GM23248 (cell line): ENCODE results near the gene NPY1R. TPM values are rescaled to one million over a fixed set of nuclear protein-coding genes. Genes with fewer than 3 reads are reported as not detected.

Experiments used
- DNase-seq: peaks from one replicate; pipeline ENCODE4 v3.0.0-alpha.2; 2015
- H2AFZ ChIP-seq: fragments of 200-600 bp; sonication (generic); 2 replicates; pipeline ENCODE4 v1.6.1; 2016; ENCODE audit warnings: antibody characterized with exemption
- H3F3A ChIP-seq: fragments of 200-600 bp; sonication (generic); 2 replicates; pipeline ENCODE4 v1.6.1; 2016; ENCODE audit warnings: mild to moderate bottlenecking, antibody characterized with exemption, mixed run types; ENCODE audit not compliant: insufficient read depth
- H3K27ac ChIP-seq: fragments of 200-600 bp; sonication (generic); 2 replicates; pipeline ENCODE4 v1.5.1; 2016; ENCODE audit warnings: mild to moderate bottlenecking
- H3K27me3 ChIP-seq: fragments of 200-600 bp; sonication (generic); replicated peaks from 2 replicates; pipeline ENCODE4 v1.6.1; 2016; ENCODE audit warnings: mild to moderate bottlenecking; ENCODE audit not compliant: insufficient read depth
- H3K36me3 ChIP-seq: fragments of 200-600 bp; sonication (generic); 2 replicates; pipeline ENCODE4 v1.6.1; 2016; ENCODE audit warnings: low read depth, mild to moderate bottlenecking
- H3K4me1 ChIP-seq: fragments of 200-600 bp; sonication (generic); 2 replicates; pipeline ENCODE4 v1.6.1; 2016; ENCODE audit warnings: mild to moderate bottlenecking; ENCODE audit not compliant: insufficient read depth
- H3K4me2 ChIP-seq: fragments of 200-600 bp; sonication (generic); one replicate; pipeline ENCODE4 v1.6.1; 2016; ENCODE audit warnings: mild to moderate bottlenecking; ENCODE audit not compliant: unreplicated experiment
- H3K4me3 ChIP-seq: fragments of 200-600 bp; sonication (generic); 2 replicates; pipeline ENCODE4 v1.5.1; 2016; ENCODE audit warnings: mild to moderate bottlenecking
- H3K79me2 ChIP-seq: fragments of 200-600 bp; sonication (generic); 2 replicates; pipeline ENCODE4 v1.6.1; 2016; ENCODE audit warnings: mild to moderate bottlenecking; ENCODE audit not compliant: insufficient read depth
- H3K9ac ChIP-seq: fragments of 200-600 bp; sonication (generic); 2 replicates; pipeline ENCODE4 v1.6.1; 2016; ENCODE audit warnings: mild to moderate bottlenecking
- H3K9me2 ChIP-seq: fragments of 200-600 bp; sonication (generic); 2 replicates; pipeline ENCODE4 v1.6.1; 2016; ENCODE audit warnings: mixed run types, mild to moderate bottlenecking, moderate library complexity; ENCODE audit not compliant: insufficient read depth
- H3K9me3 ChIP-seq: fragments of 200-600 bp; sonication (generic); one replicate; pipeline ENCODE4 v1.6.1; 2017; ENCODE audit warnings: low read depth
- H4K20me1 ChIP-seq: fragments of 200-600 bp; sonication (generic); 2 replicates; pipeline ENCODE4 v1.6.0; 2016; ENCODE audit not compliant: insufficient read depth
- EZH2 ChIP-seq: fragments of 200-600 bp; sonication (generic); IDR thresholded peaks from 2 replicates; pipeline ENCODE4 v1.6.1; 2018; ENCODE audit warnings: antibody characterized with exemption, mild to moderate bottlenecking; ENCODE audit not compliant: insufficient read depth, poor library complexity, severe bottlenecking
- EZH2phosphoT487 ChIP-seq: fragments of 200-600 bp; sonication (generic); IDR thresholded peaks from 2 replicates; pipeline ENCODE4 v1.6.1; 2018; ENCODE audit warnings: antibody characterized with exemption, moderate library complexity, mild to moderate bottlenecking, low read depth; ENCODE audit not compliant: insufficient read depth
- WGBS, 2 experiments: methylation state at CpG; one replicate each; pipeline ENCODE4 v1.1.6; 2015 to 2017; ENCODE audit warnings: low lambda C conversion rate in 2 of 2, low coverage in 1 of 2; ENCODE audit errors: missing lambda C conversion rate in 2 of 2; 5-methylcytosine and 5-hydroxymethylcytosine counted together
- in situ Hi-C: fragments of 300-500 bp; cut with MboI; formaldehyde crosslinking; loops from 2 replicates; pipeline ENCODE4 v1.15.0; 2020
- polyA plus RNA-seq: library from polyadenylated mRNA; unstranded; fragments of >200 nt; fragmentation: Nextera tagmentation; extraction: Ambion mirVana; gene quantifications from 2 replicates; pipeline ENCODE4 v1.2.1, GENCODE V29; 2016
- total RNA-seq: library from RNA; depleted of rRNA; stranded (reverse); fragments of >200 nt; shearing (Covaris generic); gene quantifications from 2 replicates; pipeline ENCODE4 v1.2.3, GENCODE V29; 2014

The NPY1R gene
- total and polyA plus RNA-seq, 2 experiments from 2014 or later: not detected

DNA sequence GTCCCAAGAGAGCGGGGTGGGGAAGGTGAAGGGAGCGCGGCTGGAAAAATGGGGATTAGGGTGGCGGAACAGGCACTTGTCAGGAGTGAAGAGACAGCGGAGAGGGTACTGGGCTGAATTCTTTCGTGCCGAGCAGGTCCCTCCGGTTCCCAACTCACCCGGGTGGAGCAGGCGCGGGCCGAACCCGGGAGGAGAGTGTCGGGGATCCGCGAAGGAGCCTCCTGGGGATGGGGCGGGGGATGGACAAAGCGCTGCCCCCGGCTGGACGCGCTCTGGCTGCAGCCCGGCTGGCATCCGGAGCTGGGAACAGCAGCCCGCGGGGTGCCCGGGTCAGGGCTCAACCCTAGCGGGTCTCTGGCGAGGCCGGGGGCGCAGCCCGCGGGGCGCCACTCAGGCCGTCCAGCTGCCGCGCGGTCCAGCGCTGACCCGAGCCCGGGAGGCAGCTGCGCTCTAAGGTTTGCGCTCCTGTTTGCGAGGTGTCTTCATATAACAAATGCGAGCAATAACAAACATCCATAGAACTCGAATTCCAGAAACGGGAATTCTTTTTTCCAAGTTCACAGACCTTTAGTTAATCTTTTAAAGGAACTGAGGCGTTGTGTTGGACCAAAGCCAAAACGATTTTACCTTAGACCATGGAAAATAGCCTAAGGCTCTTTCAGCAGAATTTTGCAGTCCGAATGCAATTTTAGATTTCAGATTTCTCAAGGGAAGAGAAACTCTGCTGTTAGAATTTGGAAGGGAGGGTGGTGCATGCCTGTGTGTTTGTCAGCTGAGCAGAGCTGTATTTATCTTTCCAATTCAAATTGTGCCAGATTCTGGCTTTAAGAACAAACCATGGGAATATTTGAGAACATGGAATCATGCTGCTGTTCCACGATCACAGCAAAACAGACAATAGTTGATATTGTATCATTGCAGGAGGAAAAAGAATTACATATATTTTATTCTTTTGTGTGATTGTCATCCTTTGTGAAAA, 12.0 kb upstream of the NPY1R start:
- Histone ChIP-seq H3K79me2 (no peaks in the 10 kb centered on the region), H3K4me2 (no peak overlapping the region)
- WGBS, 2 experiments: 4 to 5% methylated on average over 27 to 42 of the region's 50 CpGs

DNA sequence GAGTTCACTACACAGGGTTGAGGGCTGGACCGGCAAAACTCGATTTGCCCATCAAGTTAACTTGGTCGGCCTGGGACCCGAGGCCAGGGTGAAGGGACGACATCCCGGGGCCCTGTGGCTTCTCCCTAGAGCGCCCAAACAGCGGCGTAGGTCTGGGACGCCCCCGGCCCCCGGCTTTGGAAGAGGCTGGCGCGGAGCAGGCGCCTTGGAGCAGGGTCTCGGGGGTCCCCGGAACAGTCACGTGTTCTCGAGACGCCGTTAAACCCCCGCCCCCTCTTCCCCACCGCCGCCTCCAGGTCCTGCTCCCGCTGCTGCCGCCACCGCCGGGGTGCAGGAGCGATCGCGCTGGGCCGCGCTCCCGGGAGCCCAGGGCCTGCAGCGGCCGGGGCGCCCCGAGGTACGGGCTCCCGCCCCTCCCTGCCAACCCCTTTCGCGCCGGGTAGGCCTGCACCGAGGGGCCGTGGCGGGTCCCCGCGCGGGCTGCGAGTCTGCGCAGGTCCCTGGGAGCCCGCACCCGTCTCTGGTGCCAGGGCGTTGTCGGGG, 11.3 kb upstream of the NPY1R start, which contains the start of gene NPY5R:
Gene NPY5R (plus strand): TSS at position 289 of the 543 bp plus-strand sequence. CDS start 6,382 bp downstream, outside the sequence.
- in situ Hi-C loops: no loop called here
- Histone ChIP-seq H3K79me2 (no peaks in the 10 kb centered on the region), H3K27me3 (peaks cover 42% of the 10 kb centered on the region), H3K4me1 (no peaks in the 10 kb centered on the region), H3K27ac (no peak within 1 kb of the TSS), H3K4me3 (no peak within 1 kb of the TSS), H3K9me3 (no peaks in the 10 kb centered on the region), H4K20me1 (no peaks in the 10 kb centered on the region), H2AFZ (no peak within 1 kb of the TSS), H3K4me2 (no peak within 1 kb of the TSS), H3F3A (no peaks in the 10 kb centered on the region), H3K36me3 (no peaks in the 10 kb centered on the region), H3K9ac (no peak within 1 kb of the TSS), H3K9me2 (no peaks in the 10 kb centered on the region)
- TF ChIP-seq EZH2: no peak
- no peak for TF ChIP-seq EZH2phosphoT487
- DNase-seq: no peak
- 4 to 7% methylated on average over 43 to 45 of the region's 55 CpGs for WGBS, 2 experiments

More for the DNA sequence above, 12.0 kb upstream of the NPY1R start:
- Histone ChIP-seq H3K9me3 (no peaks in the 10 kb centered on the region), H2AFZ (no peak overlapping the region), H3K4me1 (no peaks in the 10 kb centered on the region), H4K20me1 (no peaks in the 10 kb centered on the region), H3K36me3 (no peaks in the 10 kb centered on the region), H3K4me3 (no peak overlapping the region), H3F3A (no peaks in the 10 kb centered on the region), H3K27me3 (peaks cover 42% of the 10 kb centered on the region), H3K9me2 (no peaks in the 10 kb centered on the region), H3K27ac (no peak overlapping the region), H3K9ac (no peak overlapping the region)
- no peak for DNase-seq
- TF ChIP-seq EZH2phosphoT487 (0 out of 2 replicates have a peak, but pooled peaks have one; percentile 9), EZH2 (peak; percentile 68)
- in situ Hi-C loops: no loop called here

DNA sequence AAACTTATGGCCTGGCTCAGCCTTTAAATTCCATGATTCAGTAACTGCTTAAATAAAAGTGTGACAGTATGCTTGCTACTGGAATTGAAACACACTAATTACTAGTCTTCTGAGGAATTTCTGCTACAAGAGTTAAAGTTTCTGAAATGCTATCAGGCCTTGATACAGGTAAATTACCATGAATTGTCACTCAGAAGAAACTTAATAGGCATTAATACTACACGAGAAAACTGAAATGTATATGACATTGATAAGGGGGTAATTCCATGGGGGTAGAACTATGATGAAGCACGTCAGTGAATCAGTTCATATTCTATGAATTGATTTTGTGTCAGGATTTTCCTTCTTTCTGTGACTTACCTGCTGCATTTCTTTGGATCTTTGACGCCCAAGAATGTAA, 3.0 kb upstream of the NPY1R start:
- no peak for DNase-seq
- no peak overlapping the region for H3K4me2 ChIP-seq
- H3K4me1 ChIP-seq: no peaks in the 10 kb centered on the region
- peaks cover 21% of the 10 kb centered on the region for H3K27me3 ChIP-seq
- no peak overlapping the region for H3K9ac ChIP-seq
- in situ Hi-C loops: no loop called here
- TF ChIP-seq EZH2: no peak
- no peak for TF ChIP-seq EZH2phosphoT487
- WGBS, 2 experiments: 10 to 15% methylated on average over 3 of the region's 3 CpGs
- H4K20me1 ChIP-seq: no peaks in the 10 kb centered on the region
- no peak overlapping the region for H3K4me3 ChIP-seq
- no peaks in the 10 kb centered on the region for H3K9me3 ChIP-seq
- H3K79me2 ChIP-seq: no peaks in the 10 kb centered on the region
- no peak overlapping the region for H2AFZ ChIP-seq
- H3K9me2 ChIP-seq: no peaks in the 10 kb centered on the region
- H3F3A ChIP-seq: no peaks in the 10 kb centered on the region
- H3K27ac ChIP-seq: no peak overlapping the region
- no peaks in the 10 kb centered on the region for H3K36me3 ChIP-seq

DNA sequence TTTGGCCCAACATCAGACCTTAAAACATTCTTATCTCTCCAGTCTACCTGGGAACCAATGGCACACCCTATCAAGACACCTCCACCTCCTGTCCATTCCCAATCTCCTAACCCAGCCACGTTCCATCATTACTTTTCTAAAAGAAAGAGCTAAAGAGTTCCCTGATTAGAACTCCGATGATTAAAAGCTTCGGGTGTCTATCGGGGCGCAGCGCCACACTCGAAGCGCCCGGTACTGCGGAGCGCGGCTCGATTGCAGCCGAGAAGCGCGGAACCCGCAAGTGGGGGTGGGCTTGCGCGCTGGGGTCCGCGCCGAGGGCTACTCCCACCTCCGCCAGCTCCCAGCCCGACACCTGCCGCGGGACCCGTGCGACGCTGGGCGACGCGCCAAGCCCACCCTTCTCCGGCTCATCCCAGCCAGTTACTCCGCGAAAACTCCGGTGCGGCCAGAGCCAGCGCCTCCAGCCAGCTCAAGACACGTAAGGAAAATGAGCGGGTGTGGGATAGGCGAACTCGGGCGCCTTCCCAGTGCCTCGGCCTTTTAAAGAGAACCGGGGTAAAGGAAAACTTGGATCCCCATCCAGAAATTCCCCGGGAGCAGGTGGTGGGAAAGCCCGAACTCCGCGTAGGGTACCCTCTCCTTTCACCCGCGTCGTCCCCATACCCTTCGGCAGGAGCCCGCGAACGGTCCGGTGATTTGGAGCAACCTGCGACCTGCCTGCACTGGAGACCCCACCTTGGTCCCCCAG, 593 bp downstream of the NPY1R start:
- peak; percentile 41 for DNase-seq
- no peaks in the 10 kb centered on the region for H3F3A ChIP-seq
- no peaks in the 10 kb centered on the region for H3K79me2 ChIP-seq
- no peaks in the 10 kb centered on the region for H3K9me2 ChIP-seq
- H4K20me1 ChIP-seq: no peaks in the 10 kb centered on the region
- H3K27ac ChIP-seq: no peak overlapping the region
- H3K4me1 ChIP-seq: no peaks in the 10 kb centered on the region
- H3K9ac ChIP-seq: no peak overlapping the region
- no peaks in the 10 kb centered on the region for H3K9me3 ChIP-seq
- H3K27me3 ChIP-seq: peaks cover 38% of the 10 kb centered on the region
- H3K4me3 ChIP-seq: peak overlapping the region; percentile 81
- peak; percentile 63 for TF ChIP-seq EZH2
- no peak for TF ChIP-seq EZH2phosphoT487
- H2AFZ ChIP-seq: peak overlapping the region; percentile 94
- WGBS, 2 experiments: 6 to 7% methylated on average over 52 to 58 of the region's 58 CpGs
- in situ Hi-C loops: no loop called here
- H3K36me3 ChIP-seq: no peaks in the 10 kb centered on the region
- peak overlapping the region; percentile 88 for H3K4me2 ChIP-seq
